NT2/D1 (cell line): ENCODE data around the gene CLEC2A.
"Not testable (repeated sequence)": the region's sequence is repeated elsewhere in the genome, so short reads cannot be mapped to it uniquely, and the experiment has no call there.

Experiments
- DNase-seq: peaks from one replicate; pipeline ENCODE4 v3.0.0-alpha.2; 2011; ENCODE audit warnings: low read depth, low spot score
- H3K27me3 ChIP-seq: 2 replicates; pipeline ENCODE4 v1.6.0; 2011; ENCODE audit warnings: mild to moderate bottlenecking; ENCODE audit not compliant: insufficient read length, insufficient read depth
- H3K36me3 ChIP-seq: 2 replicates; pipeline ENCODE4 v1.6.1; 2011; ENCODE audit warnings: mild to moderate bottlenecking, low read length, mixed read lengths; ENCODE audit not compliant: insufficient read depth, insufficient read length
- H3K4me1 ChIP-seq: 2 replicates; pipeline ENCODE4 v1.5.1; 2011; ENCODE audit not compliant: insufficient read depth, insufficient read length
- H3K4me3 ChIP-seq: 2 replicates; pipeline ENCODE4 v1.5.1; 2011; ENCODE audit warnings: low read depth; ENCODE audit not compliant: insufficient read length
- H3K9ac ChIP-seq: 2 replicates; pipeline ENCODE4 v1.6.0; 2011; ENCODE audit warnings: low read depth; ENCODE audit not compliant: insufficient read length
- H3K9me3 ChIP-seq: 2 replicates; pipeline ENCODE4 v1.5.1; 2011; ENCODE audit warnings: mild to moderate bottlenecking, low read length; ENCODE audit not compliant: insufficient read depth
- SUZ12 ChIP-seq: IDR thresholded peaks from 2 replicates; pipeline ENCODE4 v1.6.1; 2011; ENCODE audit not compliant: insufficient read length, insufficient read depth; ENCODE audit errors: extremely low read depth
- YY1 ChIP-seq: IDR thresholded peaks from 2 replicates; pipeline ENCODE4 v1.6.1; 2011; ENCODE audit not compliant: insufficient read length, insufficient read depth
- ZNF274 ChIP-seq: IDR thresholded peaks from 2 replicates; pipeline ENCODE4 v1.6.1; 2011; ENCODE audit warnings: mild to moderate bottlenecking, low read depth, low read length

The CLEC2A gene

GRCh38 chr12:9969673-9970072 is 37.5 kb upstream of the CLEC2A start:
- H3K4me1 ChIP-seq, result no peaks in the 10 kb centered on the region
- peaks cover 8% of the 10 kb centered on the region for H3K9me3 ChIP-seq
- no peaks in the 10 kb centered on the region for H3K27me3 ChIP-seq
- no peaks in the 10 kb centered on the region for H3K36me3 ChIP-seq
- TF ChIP-seq YY1 (no peak), ZNF274 (no peak), SUZ12 (no peak)
- no peak overlapping the region for H3K9ac ChIP-seq
- no peak for DNase-seq
- H3K4me3 ChIP-seq, result no peak overlapping the region

GRCh38 chr12:9961901-9962300 is 29.7 kb upstream of the CLEC2A start:
- Histone ChIP-seq H3K9ac (no peak overlapping the region), H3K4me3 (no peak overlapping the region), H3K9me3 (no peaks in the 10 kb centered on the region), H3K36me3 (no peaks in the 10 kb centered on the region), H3K4me1 (no peaks in the 10 kb centered on the region), H3K27me3 (no peaks in the 10 kb centered on the region)
- DNase-seq, result no peak
- no peak for TF ChIP-seq SUZ12
- TF ChIP-seq ZNF274, result no peak
- no peak for TF ChIP-seq YY1

GRCh38 chr12:9961106-9961505 is 28.9 kb upstream of the CLEC2A start:
- no peaks in the 10 kb centered on the region for H3K4me1 ChIP-seq
- no peaks in the 10 kb centered on the region for H3K9me3 ChIP-seq
- no peak for TF ChIP-seq YY1
- no peak for TF ChIP-seq SUZ12
- TF ChIP-seq ZNF274, result no peak
- no peak for DNase-seq
- H3K4me3 ChIP-seq, result no peak overlapping the region
- H3K9ac ChIP-seq, result no peak overlapping the region
- H3K27me3 ChIP-seq, result no peaks in the 10 kb centered on the region
- H3K36me3 ChIP-seq, result no peaks in the 10 kb centered on the region

- Histone ChIP-seq H3K9ac (no peak overlapping the region), H3K4me1 (no peaks in the 10 kb centered on the region), H3K4me3 (no peak overlapping the region), H3K36me3 (no peaks in the 10 kb centered on the region), H3K27me3 (no peaks in the 10 kb centered on the region), H3K9me3 (no peaks in the 10 kb centered on the region)
- DNase-seq, result no peak
- TF ChIP-seq YY1 (no peak), SUZ12 (no peak), ZNF274 (no peak)
These were observed 28.4 kb upstream of the CLEC2A start for GRCh38 chr12:9960590-9960989.

- Histone ChIP-seq H3K4me3 (no peak overlapping the region), H3K36me3 (no peaks in the 10 kb centered on the region), H3K27me3 (no peaks in the 10 kb centered on the region), H3K9me3 (no peaks in the 10 kb centered on the region), H3K9ac (no peak overlapping the region), H3K4me1 (no peaks in the 10 kb centered on the region)
- no peak for DNase-seq
- TF ChIP-seq YY1 (no peak), ZNF274 (no peak), SUZ12 (no peak)
These were observed 25.7 kb upstream of the CLEC2A start for GRCh38 chr12:9957834-9958233.

- H3K27me3 ChIP-seq, H3K36me3 ChIP-seq, H3K4me3 ChIP-seq, DNase-seq, H3K9me3 ChIP-seq, H3K9ac ChIP-seq, H3K4me1 ChIP-seq: not testable (repeated sequence)
These were observed 21.0 kb upstream of the CLEC2A start for GRCh38 chr12:9952954-9953729.

GRCh38 chr12:9951026-9951675 is 19.0 kb upstream of the CLEC2A start:
- H3K4me3 ChIP-seq, result no peak overlapping the region
- TF ChIP-seq YY1 (no peak), SUZ12 (no peak), ZNF274 (no peak)
- no peaks in the 10 kb centered on the region for H3K36me3 ChIP-seq
- no peak overlapping the region for H3K9ac ChIP-seq
- no peaks in the 10 kb centered on the region for H3K4me1 ChIP-seq
- no peaks in the 10 kb centered on the region for H3K27me3 ChIP-seq
- no peak for DNase-seq
- no peaks in the 10 kb centered on the region for H3K9me3 ChIP-seq
